AG09319 (cell line): Measurements from ENCODE around the gene SLC7A9.

Experiments
- DNase-seq: peaks from one replicate; pipeline ENCODE4 v3.0.0-alpha.2; 2010; ENCODE audit warnings: low read depth; ENCODE audit errors: extremely low read depth
- TF ChIP-seq, protein P1 (sequence below): IDR thresholded peaks from 2 replicates; pipeline ENCODE4 v1.5.1; 2011; ENCODE audit warnings: low read depth, mild to moderate bottlenecking, inconsistent platforms, low read length, moderate library complexity

The SLC7A9 gene

DNA sequence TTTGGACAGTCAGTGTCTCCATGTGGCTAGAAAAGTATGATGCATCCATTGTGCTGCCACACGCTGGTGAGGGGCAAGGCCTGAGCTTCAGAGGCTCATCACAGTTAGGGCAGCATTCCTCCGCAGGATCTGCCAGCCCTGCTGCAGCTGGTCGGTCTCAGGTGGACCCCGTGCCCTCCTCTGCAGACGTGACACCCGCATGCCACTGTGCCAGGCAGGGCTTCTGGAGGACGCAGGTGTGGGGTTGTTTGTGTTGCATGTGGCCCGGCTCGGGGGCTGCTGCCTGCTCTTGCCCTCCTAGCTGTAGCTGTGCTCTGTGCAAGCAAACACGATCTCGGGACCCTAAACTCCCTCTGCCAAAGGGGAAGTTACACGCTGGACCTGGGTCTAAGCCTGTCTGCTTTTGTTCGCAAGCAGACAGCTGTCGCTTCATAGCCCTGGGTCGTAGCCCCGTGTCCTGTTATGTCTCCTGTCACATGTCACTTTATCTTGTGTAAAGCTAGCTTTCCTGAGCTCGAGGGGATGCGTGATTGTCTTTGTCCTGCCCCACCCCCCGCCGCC is 45.3 kb downstream of the SLC7A9 start:
- DNase-seq, result no peak
- TF ChIP-seq, protein P1, sequence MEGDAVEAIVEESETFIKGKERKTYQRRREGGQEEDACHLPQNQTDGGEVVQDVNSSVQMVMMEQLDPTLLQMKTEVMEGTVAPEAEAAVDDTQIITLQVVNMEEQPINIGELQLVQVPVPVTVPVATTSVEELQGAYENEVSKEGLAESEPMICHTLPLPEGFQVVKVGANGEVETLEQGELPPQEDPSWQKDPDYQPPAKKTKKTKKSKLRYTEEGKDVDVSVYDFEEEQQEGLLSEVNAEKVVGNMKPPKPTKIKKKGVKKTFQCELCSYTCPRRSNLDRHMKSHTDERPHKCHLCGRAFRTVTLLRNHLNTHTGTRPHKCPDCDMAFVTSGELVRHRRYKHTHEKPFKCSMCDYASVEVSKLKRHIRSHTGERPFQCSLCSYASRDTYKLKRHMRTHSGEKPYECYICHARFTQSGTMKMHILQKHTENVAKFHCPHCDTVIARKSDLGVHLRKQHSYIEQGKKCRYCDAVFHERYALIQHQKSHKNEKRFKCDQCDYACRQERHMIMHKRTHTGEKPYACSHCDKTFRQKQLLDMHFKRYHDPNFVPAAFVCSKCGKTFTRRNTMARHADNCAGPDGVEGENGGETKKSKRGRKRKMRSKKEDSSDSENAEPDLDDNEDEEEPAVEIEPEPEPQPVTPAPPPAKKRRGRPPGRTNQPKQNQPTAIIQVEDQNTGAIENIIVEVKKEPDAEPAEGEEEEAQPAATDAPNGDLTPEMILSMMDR, result no peak

DNA sequence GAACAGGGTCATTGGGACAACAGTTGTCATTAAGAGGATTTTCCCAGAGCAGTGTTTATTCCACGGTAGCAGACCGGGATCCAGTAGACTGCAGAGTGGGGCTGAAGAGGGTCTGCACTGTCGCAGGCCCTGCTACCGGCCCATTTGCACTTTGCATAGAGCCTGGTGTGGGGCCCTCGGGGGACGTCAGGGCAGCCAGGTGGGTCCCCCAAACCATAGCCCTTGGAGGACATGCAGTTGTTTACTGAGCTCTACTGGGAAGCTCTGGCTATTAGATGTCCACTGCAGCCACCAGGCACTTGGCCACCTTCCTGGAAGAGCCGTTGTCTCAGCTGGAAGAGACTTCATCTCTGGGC is 45.8 kb downstream of the SLC7A9 start:
- no peak for DNase-seq

DNA sequence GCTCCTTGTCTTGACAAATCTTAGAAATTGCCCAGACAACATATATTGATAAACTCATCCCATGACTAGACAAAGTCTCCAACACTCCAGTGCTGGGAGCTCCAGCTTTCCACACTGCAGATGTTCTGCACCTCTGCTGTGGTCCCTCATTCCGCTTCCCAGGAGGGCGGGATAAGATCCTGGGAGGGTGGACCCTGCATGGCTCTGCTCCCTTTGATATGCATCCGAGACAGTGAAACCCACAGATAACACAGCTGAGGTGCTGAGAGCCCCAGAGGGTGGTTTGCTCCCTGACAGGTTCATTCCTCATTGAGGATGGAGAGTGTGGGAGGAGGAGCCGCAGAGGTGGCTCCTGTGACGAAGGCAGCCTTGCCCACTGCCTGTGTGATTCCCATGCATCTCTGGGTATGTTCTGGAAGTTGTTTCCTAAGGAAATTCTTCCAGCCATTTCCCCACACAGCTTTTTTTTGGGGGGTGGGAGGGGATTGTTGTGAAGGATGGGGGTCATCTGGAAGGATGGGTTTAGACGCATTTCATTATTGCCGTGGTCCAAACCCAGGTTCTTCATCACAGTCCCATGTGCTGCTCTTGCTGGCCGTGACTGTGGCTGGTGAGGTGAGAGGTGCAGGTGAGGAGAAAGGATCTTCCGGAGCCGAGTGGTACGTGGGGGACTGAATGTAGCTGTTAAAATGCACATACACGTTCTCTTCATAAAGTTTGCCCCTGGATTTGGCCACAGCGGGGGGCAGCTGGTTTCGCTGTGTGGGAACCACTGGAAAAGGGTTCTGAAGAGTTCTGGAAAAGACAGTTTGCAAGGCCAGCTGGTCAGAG is 46.4 kb downstream of the SLC7A9 start:
- TF ChIP-seq, protein P1, result no peak
- DNase-seq, result no peak

More for the DNA sequence above, 45.8 kb downstream of the SLC7A9 start:
- TF ChIP-seq, protein P1, result no peak

DNA sequence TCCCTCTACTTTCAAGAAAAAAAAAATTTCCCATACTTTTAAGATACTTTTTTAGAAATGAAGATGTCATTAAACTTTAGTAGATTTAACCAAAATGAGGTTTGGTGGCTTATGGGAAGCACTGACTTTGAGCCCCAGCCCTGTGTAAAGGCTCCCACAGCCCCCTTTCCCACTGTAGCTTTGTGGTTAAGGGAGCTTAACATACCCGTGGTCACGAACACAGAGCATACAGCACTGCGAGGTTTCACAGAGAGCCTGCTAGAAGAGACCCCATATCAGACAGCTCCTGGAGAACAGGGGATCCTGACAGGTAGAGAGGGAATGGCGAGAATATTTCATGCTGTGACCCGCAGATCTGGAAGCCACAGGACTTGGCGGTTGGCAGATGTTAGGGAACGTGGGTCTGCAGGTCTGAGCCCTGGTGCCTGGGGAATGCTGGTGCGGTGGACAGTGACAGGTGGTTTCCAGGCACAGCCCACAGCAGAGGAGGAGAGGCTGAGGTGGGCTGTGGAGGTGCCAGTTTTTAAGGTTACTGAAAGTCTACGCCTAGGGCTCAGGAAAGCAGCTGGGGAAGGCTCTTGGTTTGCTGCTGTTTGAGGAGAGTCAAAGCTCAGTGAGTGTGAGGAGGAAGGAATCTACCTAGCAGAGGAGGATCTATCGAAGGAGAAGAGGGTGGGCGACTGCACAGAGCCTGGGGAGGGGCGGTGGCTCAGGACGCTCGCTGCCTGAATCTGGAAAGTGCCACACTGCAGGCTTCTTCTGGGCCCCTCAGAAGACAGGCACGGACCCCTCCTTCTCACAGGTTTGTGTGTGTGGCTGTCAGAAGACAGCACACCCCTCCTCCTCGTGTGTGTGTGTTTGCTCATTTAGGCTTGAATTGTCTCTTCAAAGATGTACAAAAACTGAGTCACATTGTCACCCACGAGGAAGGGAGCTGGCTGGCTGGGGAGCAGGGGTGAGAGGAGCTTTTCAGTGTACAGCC is 49.9 kb downstream of the SLC7A9 start:
- TF ChIP-seq, protein P1, result no peak
- no peak for DNase-seq

DNA sequence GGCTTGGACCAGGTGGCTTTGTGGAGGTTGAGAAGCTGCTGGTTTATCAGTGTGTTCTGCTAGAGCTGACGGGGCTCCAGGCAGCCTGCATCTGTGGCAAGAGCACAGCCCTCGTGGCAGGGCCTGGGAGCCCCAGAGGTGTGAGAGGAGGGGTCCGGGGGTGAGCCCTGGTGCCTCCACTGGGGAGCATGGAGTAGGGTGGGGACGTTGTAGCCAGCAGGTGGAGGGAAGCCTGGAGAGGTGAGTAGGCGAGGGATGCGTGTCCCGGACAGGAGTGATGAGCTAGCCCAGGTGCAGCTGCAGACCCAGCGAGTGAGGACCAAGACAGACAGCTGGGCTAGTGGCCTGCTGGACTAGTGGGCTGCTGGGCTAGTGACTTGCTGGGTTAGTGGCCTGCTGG is 51.0 kb downstream of the SLC7A9 start:
- DNase-seq, result no peak

DNA sequence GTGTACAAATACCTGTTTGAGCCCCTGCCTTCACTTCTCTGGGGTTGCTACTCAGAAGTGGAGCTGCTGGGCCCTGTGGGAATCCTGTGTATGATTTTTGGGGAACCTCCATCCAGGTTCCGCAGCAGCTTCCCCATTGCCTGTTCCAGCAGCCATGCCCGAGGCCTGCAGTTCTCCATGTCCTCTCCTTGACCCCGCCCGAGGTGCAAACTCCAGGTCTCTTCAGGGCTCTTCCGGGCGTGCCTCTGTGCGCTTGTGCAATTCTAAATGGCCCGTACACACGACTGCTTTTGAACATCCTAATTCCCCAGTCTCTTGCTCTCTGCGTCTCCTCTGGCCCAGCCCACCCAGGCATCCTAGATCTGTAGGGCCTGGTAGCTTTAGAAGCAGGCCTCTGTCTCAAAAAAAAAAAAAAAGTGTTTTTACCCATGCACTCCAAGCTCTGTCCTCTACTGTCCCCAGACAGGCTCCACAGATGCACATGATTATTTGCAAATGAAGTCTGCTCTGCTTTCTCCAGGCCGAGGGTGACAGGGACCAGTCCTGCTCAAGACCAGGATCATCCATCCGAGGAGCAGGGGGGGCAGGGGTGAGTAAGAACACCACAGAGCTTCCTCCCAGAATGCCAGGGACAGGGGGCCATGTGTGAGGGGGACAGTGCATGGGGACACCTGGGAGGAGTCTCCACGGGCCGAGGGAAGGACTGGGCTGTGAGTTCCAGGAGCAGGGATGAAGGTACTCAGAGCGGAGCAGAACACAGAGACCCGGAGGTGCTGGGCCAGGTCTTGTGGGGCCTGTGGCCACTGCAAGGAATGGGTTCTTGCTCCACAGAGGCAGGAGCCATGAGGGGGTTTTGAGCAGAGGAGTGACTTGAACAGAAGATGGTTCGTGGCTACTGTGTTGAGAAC is 51.7 kb downstream of the SLC7A9 start:
- TF ChIP-seq, protein P1, result no peak
- DNase-seq, result no peak

More for the DNA sequence above, 51.0 kb downstream of the SLC7A9 start:
- TF ChIP-seq, protein P1, result no peak
